Fibroblast of skin of right quadriceps (primary cell): Measurements from ENCODE around the gene HEXB.
"Not testable (repeated sequence)": the region's sequence is repeated elsewhere in the genome, so short reads cannot be mapped to it uniquely, and the experiment has no call there.

Experiments used
- DNase-seq: peaks from one replicate; pipeline ENCODE4 v3.0.0-alpha.2; 2013

Gene HEXB

GRCh38 chr5:74660140-74660539 is 24.9 kb upstream of the HEXB start:
- DNase-seq, result peak; percentile 18

GRCh38 chr5:74660873-74661272 is 24.2 kb upstream of the HEXB start:
- no peak for DNase-seq

- no peak for DNase-seq
These were observed 20.5 kb upstream of the HEXB start for GRCh38 chr5:74664551-74664950.

- no peak for DNase-seq
These were observed 19.8 kb upstream of the HEXB start for GRCh38 chr5:74665273-74665672.

DNA sequence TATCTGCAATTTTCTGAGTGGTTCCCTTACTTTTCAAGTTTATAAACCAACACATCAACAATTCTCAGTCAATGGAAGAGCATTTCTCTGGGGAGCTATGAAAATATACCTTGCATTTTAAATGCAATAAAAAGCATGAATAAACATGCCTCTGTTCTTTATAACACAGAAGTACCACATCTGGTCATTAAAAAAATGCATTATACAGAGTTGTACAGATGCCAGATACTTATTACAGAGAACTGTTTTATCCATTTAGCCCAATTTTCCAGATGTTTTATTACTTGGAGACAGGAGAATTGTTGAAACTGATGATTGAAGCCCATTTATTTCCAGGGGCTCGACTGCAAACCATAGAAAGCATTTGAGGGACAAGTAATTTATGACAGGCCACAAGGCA is 19.2 kb upstream of the HEXB start:
- DNase-seq, result no peak

DNA sequence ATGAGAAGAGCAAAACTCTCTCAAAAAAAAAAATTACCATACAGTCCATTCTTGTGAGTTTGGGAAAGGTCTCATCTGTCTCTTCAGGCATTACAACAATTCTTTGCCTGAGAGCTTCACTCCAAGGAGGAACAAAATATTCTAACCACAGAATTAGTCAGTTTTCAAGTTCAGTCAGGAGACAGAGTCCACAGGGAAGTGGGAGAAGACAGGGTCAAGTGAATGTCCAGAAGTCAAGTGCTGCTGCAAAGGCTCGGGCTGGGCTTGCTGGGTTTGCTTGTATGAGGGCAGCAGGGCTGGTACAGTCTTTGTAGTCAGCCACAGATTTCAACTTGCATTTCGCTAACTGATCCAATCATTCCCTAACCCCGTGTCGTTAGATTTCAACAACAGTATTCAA is 17.6 kb upstream of the HEXB start:
- DNase-seq, result no peak

DNA sequence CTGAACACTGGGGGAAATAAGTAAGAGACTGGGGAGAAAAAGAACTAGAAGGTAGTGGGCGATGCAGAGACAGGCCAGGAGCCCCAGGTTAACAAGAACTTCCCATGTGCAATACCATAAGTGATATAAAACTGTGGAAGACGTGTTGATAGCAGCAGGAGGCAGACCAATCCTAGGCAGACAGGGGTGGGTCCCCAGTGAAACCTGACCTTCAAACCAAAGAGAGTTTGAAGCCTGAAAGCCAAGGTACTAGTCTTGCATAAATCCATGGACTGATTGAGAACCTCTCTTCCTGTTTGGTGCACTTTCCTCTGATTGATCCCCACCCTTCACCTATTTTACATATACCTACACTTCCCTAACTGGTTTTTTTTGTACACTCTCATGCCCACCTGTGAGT is 15.2 kb upstream of the HEXB start:
- DNase-seq, result no peak

GRCh38 chr5:74670396-74671038 is 14.5 kb upstream of the HEXB start:
- DNase-seq, result no peak

DNA sequence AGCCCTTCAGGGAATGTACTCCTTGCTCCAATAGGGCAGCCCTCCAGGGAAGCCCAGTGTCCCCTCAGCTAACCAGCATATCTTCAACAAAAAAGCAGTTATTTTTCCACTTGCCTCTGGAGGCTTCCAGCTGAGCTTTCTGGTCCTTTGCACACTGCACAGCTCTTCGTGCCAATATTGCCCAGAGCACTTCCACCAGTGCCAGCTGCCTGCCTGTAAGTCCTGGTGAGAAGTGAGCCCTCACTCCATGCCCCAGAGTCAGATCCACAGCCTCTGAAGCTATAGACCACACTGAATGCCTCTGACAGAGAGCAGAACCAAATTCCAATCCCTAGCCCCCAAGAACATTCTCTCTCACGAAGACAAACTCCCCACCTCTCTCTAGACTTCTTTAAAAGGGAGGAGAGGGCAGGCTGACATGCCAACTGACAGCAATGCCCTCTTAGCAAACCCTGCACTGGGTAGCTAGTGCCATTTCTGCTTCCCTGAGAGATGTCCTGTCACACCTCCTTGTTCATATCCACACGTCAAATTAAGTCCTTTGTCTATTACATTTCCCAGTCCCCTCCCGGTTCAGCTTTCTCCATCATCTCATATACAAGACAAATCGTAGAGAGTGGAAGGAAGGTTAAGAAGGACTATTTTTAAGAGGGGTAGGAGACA is 12.7 kb upstream of the HEXB start:
- no peak for DNase-seq

GRCh38 chr5:74673011-74673790 is 11.8 kb upstream of the HEXB start:
- DNase-seq, result peak; percentile 44

GRCh38 chr5:74676466-74676865 is 8.6 kb upstream of the HEXB start:
- DNase-seq, result not testable (repeated sequence)

- not testable (repeated sequence) for DNase-seq
These were observed 6.9 kb upstream of the HEXB start for GRCh38 chr5:74678123-74678522.

DNA sequence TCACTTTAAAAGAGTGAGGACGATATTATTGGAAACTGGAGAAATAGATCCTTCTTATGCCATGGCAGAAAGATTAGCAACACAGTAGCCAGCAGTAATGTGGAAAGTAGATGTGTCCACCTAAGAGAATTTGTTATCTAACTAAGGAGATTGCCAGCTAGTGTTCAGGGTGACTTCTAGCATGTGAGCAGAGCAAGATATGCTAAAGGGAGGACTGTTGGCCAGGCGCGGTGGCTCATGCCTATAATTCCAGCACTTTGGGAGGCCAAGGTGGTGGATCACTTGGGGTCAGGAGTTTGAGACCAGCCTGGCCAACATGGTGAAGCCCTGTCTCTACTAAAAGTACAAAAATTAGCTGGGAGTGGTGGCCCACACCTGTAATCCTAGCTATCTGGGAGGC is 5.7 kb upstream of the HEXB start:
- not testable (repeated sequence) for DNase-seq

DNA sequence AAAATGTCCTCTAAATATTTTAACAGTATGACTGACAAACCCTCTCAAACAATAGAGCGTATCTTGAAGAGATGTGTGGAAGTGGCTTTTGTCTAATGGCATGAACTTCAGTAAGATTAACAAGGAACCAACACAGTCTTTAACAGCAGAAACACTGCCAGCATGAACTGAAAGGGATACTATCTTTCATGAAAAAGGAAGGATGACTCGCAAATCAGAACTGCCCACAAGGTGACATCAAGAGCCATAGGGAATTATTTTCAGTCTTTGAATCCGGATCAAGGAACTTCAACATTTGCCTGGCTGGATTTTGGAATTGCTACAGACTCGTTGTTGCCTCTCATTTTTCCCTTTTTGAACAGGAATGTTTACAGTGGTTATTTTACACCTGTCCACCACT is 5.1 kb upstream of the HEXB start:
- DNase-seq, result peak; percentile 27

DNA sequence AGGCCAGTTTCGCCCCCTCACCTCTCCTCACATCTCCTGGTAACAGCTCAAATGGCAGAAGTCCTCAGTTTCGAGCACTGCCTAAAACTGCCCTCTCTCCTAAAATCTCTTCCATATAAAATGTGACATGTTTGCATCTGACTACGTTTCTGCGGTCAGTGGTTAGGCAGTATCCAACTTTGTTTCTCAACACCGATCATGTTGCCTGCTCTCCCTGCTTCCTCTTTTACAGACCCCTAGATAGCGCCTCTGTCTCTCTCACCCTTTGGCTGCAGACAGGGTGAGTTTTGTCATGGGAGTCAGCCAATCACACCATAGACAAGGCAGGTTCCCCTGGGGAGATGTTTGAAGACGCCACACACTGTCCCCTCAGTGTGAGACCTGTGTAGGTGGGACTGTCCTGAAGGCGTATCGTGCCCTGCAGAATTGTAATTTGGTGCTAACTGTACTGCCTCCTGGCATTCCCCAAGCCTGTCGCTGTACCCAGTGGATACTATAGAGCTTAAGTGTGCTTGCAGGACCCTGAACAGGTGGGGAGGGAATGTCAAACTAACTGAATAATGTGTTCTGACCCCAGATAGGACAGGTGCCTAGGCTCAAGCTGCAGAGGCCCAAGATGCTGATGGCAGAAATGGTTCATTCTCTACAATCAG is 1.1 kb downstream of the HEXB start:
- DNase-seq, result peak; percentile 32

- DNase-seq, result no peak
These were observed 2.1 kb downstream of the HEXB start for GRCh38 chr5:74686962-74687751.

- no peak for DNase-seq
These were observed 8.2 kb downstream of the HEXB start for GRCh38 chr5:74693191-74693590.

DNA sequence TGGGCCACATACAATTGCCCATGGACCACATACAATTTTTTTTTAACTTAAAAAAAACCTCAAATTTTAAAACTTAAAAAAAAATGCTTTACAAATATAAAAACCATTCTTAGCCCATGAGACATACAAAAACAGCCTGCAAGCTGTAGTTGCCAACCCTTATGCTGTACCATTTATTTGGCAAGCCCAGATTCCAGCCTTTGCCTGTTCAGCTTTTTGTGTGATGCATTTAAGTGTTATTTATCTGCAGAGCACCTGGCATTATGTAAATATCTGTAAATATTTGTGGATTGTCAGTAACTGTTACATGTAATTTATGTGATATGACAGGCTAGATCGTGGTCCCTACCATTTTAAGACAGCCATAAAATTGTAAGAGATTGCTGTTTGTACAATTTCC is 32.6 kb downstream of the HEXB start:
- DNase-seq, result no peak

DNA sequence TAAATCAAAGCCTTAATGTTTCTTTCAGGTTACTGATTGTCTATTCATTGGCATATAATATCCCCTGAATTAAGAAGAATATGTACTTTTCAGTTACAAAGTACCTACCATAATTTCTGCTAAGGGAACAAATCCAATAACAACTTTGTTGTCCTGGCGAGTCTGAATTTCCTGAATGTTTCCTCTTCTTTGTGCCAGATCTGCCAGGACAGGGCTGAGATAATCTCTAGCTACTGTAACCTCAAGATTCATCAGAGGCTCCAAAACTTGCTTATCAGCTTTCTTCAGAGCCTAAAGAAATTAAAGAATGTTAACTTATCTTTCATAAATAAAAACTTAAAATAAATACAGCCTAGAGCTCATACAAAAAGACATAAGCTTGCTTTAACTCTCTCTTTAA is 37.2 kb downstream of the HEXB start:
- DNase-seq, result no peak

DNA sequence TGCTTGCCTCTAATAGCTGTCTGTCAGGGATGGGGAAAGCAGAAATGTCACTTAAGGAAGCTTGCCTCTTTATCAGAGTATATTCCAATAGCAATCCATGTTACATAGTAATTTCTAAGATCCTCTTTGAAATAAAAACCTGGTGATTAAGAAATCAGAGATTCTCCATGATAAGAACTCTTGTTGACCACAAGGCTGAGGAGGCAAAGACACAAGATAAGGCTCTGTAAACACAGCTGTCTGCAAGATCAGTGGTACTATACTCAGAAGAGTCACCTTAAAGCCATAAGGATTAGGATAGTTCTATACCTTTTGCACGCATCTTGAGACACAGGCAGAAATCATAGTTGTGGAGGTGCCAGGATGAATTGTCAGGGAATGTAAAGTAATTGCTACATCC is 40.3 kb downstream of the HEXB start:
- no peak for DNase-seq

- DNase-seq, result no peak
These were observed 51.7 kb downstream of the HEXB start for GRCh38 chr5:74736759-74737158.

GRCh38 chr5:74738406-74738805 is 53.4 kb downstream of the HEXB start:
- DNase-seq, result no peak

DNA sequence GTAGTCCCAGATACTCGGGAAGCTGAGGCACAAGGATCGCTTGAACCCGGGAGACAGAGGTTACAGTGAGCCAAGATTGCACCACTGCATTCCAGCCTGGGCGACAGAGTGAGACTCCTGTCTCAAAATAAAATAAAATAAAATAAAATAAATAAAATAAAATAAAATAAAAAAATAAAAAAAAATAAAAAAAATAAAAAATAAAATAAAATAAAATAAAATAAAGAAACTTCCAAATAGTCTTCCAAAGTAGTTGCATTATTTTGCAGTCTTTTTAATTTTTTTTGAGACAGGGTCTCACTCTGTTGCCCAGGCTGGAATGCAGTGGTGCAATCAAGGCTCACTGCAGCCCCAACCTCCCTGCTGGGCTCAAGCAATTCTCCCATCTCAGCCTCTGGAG is 63.7 kb downstream of the HEXB start:
- not testable (repeated sequence) for DNase-seq
